Neural cell (in vitro differentiated cells): ENCODE results near the gene CYP3A4. TPM values are rescaled to one million over a fixed set of nuclear protein-coding genes. Genes with fewer than 3 reads are reported as not detected.

ENCODE experiments used
- H2AFZ ChIP-seq: fragments of 200-600, 300-800 bp; sonication (generic), shearing (Covaris generic); 2 replicates; pipeline ENCODE4 v1.6.0; 2014; ENCODE audit warnings: low read depth, mild to moderate bottlenecking, antibody characterized with exemption, low read length, moderate library complexity
- H3F3A ChIP-seq: fragments of 200-600 bp; shearing (Covaris generic); 2 replicates; pipeline ENCODE4 v1.6.1; 2016; ENCODE audit warnings: mild to moderate bottlenecking, moderate library complexity, mixed read lengths, antibody characterized with exemption, low read length; ENCODE audit not compliant: insufficient read depth, poor library complexity, severe bottlenecking
- H3K27ac ChIP-seq: fragments of 200-600, 300-800 bp; sonication (generic), shearing (Covaris generic); 2 replicates; pipeline ENCODE4 v1.5.1; 2014; ENCODE audit warnings: mild to moderate bottlenecking, low read length, moderate library complexity
- H3K27me3 ChIP-seq: fragments of 300-800, 200-600 bp; sonication (generic), shearing (Covaris generic); 2 replicates; pipeline ENCODE4 v1.6.0; 2014; ENCODE audit warnings: mild to moderate bottlenecking, low read depth, low read length, moderate library complexity; ENCODE audit not compliant: insufficient read depth
- H3K36me3 ChIP-seq: fragments of 300-800, 200-600 bp; sonication (generic), shearing (Covaris generic); 2 replicates; pipeline ENCODE4 v1.5.1; 2014; ENCODE audit warnings: mild to moderate bottlenecking, antibody characterized with exemption, low read length, moderate library complexity; ENCODE audit not compliant: insufficient read depth
- H3K4me2 ChIP-seq: fragments of 300-800, 200-600 bp; sonication (generic), shearing (Covaris generic); 2 replicates; pipeline ENCODE4 v1.6.0; 2014; ENCODE audit warnings: mild to moderate bottlenecking, low read length
- H3K4me3 ChIP-seq: fragments of 300-800, 200-600 bp; sonication (generic), shearing (Covaris generic); 2 replicates; pipeline ENCODE4 v1.5.1; 2014; ENCODE audit warnings: mild to moderate bottlenecking, low read length, moderate library complexity
- H3K79me2 ChIP-seq: fragments of 200-600 bp; shearing (Covaris generic); replicated peaks from 2 replicates; pipeline ENCODE4 v1.6.0; 2014; ENCODE audit warnings: mild to moderate bottlenecking, low read length, moderate library complexity; ENCODE audit not compliant: insufficient read depth
- H3K9ac ChIP-seq: fragments of 300-800, 200-600 bp; sonication (generic), shearing (Covaris generic); 2 replicates; pipeline ENCODE4 v1.6.1; 2016; ENCODE audit warnings: mild to moderate bottlenecking, low read length, mixed read lengths
- H3K9me2 ChIP-seq: fragments of 200-600 bp; shearing (Covaris generic); 2 replicates; pipeline ENCODE4 v1.6.1; 2016; ENCODE audit warnings: mild to moderate bottlenecking, low read length, mixed read lengths; ENCODE audit not compliant: insufficient read depth
- H3K9me3 ChIP-seq: fragments of 200-600, 300-800 bp; sonication (generic), shearing (Covaris generic); 2 replicates; pipeline ENCODE4 v1.6.1; 2016; ENCODE audit warnings: mild to moderate bottlenecking, mixed run types, low read length, moderate library complexity, mixed read lengths
- H4K20me1 ChIP-seq: fragments of 200-600 bp; shearing (Covaris generic); 2 replicates; pipeline ENCODE4 v1.6.1; 2016; ENCODE audit warnings: mild to moderate bottlenecking, mixed run types; ENCODE audit not compliant: insufficient read depth
- CTCF ChIP-seq: fragments of 450-650 bp; IDR thresholded peaks from 2 replicates; pipeline ENCODE4 v1.5.1; 2014; ENCODE audit warnings: antibody characterized with exemption, mild to moderate bottlenecking, moderate library complexity; ENCODE audit not compliant: poor library complexity, severe bottlenecking
- EP300 ChIP-seq: fragments of 450-650 bp; conservative IDR thresholded peaks from 2 replicates; pipeline ENCODE4 v1.6.1; 2014; ENCODE audit warnings: antibody characterized with exemption, mild to moderate bottlenecking, moderate library complexity; ENCODE audit not compliant: poor library complexity, severe bottlenecking
- EZH2 ChIP-seq: fragments of 200-600, 300-800 bp; shearing (Covaris generic), sonication (generic); IDR thresholded peaks from 2 replicates; pipeline ENCODE4 v1.6.1; 2014; ENCODE audit warnings: antibody characterized with exemption, low read length, borderline replicate concordance, mild to moderate bottlenecking; ENCODE audit not compliant: insufficient read depth, poor library complexity, severe bottlenecking
- MXI1 ChIP-seq: fragments of 450-650 bp; conservative IDR thresholded peaks from 2 replicates; pipeline ENCODE4 v1.6.1; 2014; ENCODE audit warnings: antibody characterized with exemption, mild to moderate bottlenecking; ENCODE audit not compliant: poor library complexity, severe bottlenecking
- POLR2AphosphoS5 ChIP-seq: IDR thresholded peaks from 2 replicates; pipeline ENCODE4 v1.6.1; 2012
- RAD21 ChIP-seq: fragments of 450-650 bp; conservative IDR thresholded peaks from 2 replicates; pipeline ENCODE4 v1.6.1; 2014; ENCODE audit warnings: antibody characterized with exemption, mild to moderate bottlenecking, moderate library complexity
- REST ChIP-seq: IDR thresholded peaks from 2 replicates; pipeline ENCODE4 v1.6.1; 2012; ENCODE audit warnings: borderline replicate concordance
- SMC3 ChIP-seq: fragments of 450-650 bp; conservative IDR thresholded peaks from 2 replicates; pipeline ENCODE4 v1.6.1; 2014; ENCODE audit warnings: antibody characterized with exemption, mild to moderate bottlenecking, moderate library complexity; ENCODE audit not compliant: poor library complexity
- TAF1 ChIP-seq: IDR thresholded peaks from 2 replicates; pipeline ENCODE4 v1.6.1; 2012; ENCODE audit warnings: low read depth
- polyA plus RNA-seq: library from polyadenylated mRNA; depleted of rRNA; stranded (reverse); fragments of >200 nt; gene quantifications from 2 replicates; pipeline ENCODE4 v1.2.3, GENCODE V29; 2014

The CYP3A4 gene
- polyA plus RNA-seq, 1 donor from 2014 or later = not detected

GRCh38 chr7:99791021-99791420 is 7.0 kb upstream of the CYP3A4 start:
- Histone ChIP-seq H3K4me3 (no peak overlapping the region), H2AFZ (no peak overlapping the region), H4K20me1 (no peaks in the 10 kb centered on the region), H3K27me3 (no peaks in the 10 kb centered on the region), H3K4me2 (no peak overlapping the region), H3K27ac (no peak overlapping the region), H3K9me3 (no peaks in the 10 kb centered on the region), H3F3A (no peaks in the 10 kb centered on the region), H3K9me2 (no peaks in the 10 kb centered on the region), H3K36me3 (no peaks in the 10 kb centered on the region), H3K79me2 (no peaks in the 10 kb centered on the region), H3K9ac (no peak overlapping the region)
- TF ChIP-seq MXI1 (no peak), REST (no peak), CTCF (no peak), POLR2AphosphoS5 (no peak), EP300 (no peak), RAD21 (no peak), EZH2 (no peak), TAF1 (no peak), SMC3 (no peak)

- Histone ChIP-seq H3K27ac (no peak overlapping the region), H3K9me2 (no peaks in the 10 kb centered on the region), H3F3A (no peaks in the 10 kb centered on the region), H3K36me3 (no peaks in the 10 kb centered on the region), H3K9me3 (no peaks in the 10 kb centered on the region), H3K79me2 (no peaks in the 10 kb centered on the region), H3K9ac (no peak overlapping the region), H3K4me3 (no peak overlapping the region), H3K27me3 (no peaks in the 10 kb centered on the region), H2AFZ (no peak overlapping the region), H4K20me1 (no peaks in the 10 kb centered on the region), H3K4me2 (no peak overlapping the region)
- TF ChIP-seq SMC3 (no peak), CTCF (no peak), TAF1 (no peak), POLR2AphosphoS5 (no peak), RAD21 (no peak), REST (no peak), EZH2 (no peak), MXI1 (no peak), EP300 (no peak)
Measured at GRCh38 chr7:99790407-99790806, 6.4 kb upstream of the CYP3A4 start.
